Measurements from ENCODE around the gene CAPN10.

GRCh38 chr2:240567137-240567871, 19.2 kb upstream of the CAPN10 start:
- no peak for TF ChIP-seq CTCF (IDR thresholded peaks at IDR 0.05)
- TF ChIP-seq POLR2A (IDR thresholded peaks at IDR 0.05), result no peak
